GM12891 (cell line): ENCODE measurements around the gene FGF8.

Source experiments
- PAX5 ChIP-seq: IDR thresholded peaks from 2 replicates; pipeline ENCODE4 v1.6.1; 2011; ENCODE audit warnings: low read length, moderate library complexity, mild to moderate bottlenecking; ENCODE audit not compliant: insufficient read depth, severe bottlenecking
- POLR2A ChIP-seq: IDR thresholded peaks from 2 replicates; pipeline ENCODE4 v1.6.1; 2011; ENCODE audit warnings: low read depth, low read length, control low read depth
- POLR2AphosphoS5 ChIP-seq: IDR thresholded peaks from 2 replicates; pipeline ENCODE4 v1.6.1; 2011; ENCODE audit warnings: low read depth, low read length, control low read depth
- SPI1 ChIP-seq: IDR thresholded peaks from 2 replicates; pipeline ENCODE4 v1.6.1; 2011; ENCODE audit warnings: low read depth, low read length, control low read depth

- no peak for TF ChIP-seq POLR2A
- TF ChIP-seq SPI1 = no peak
- no peak for TF ChIP-seq POLR2AphosphoS5
- no peak for TF ChIP-seq PAX5
Observed at GRCh38 chr10:101777619-101778145, 1.8 kb upstream of the FGF8 start.
